SK-N-MC (cell line): ENCODE data around the gene SDC3.

Source experiments
- DNase-seq: peaks from one replicate; pipeline ENCODE4 v3.0.0-alpha.2; 2011; ENCODE audit warnings: low read depth, low spot score
- H3K27ac ChIP-seq: fragments of 200-600 bp; sonication (generic); 2 replicates; pipeline ENCODE4 v1.5.1; 2016; ENCODE audit warnings: mixed run types
- H3K36me3 ChIP-seq: fragments of 200-600 bp; sonication (generic); 2 replicates; pipeline ENCODE4 v1.6.1; 2017; ENCODE audit warnings: antibody characterized with exemption, low read length, mixed read lengths; ENCODE audit not compliant: insufficient read depth
- H3K4me3 ChIP-seq: fragments of 200-600 bp; sonication (generic); 2 replicates; pipeline ENCODE4 v1.5.1; 2016
- H3K9ac ChIP-seq: fragments of 200-600 bp; sonication (generic); 2 replicates; pipeline ENCODE4 v1.8.0; 2017; ENCODE audit warnings: mixed run types, mixed read lengths; ENCODE audit not compliant: insufficient read length
- H3K9me3 ChIP-seq: fragments of 200-600 bp; sonication (generic); 2 replicates; pipeline ENCODE4 v1.6.1; 2017; ENCODE audit warnings: low read depth, mild to moderate bottlenecking, antibody characterized with exemption, low read length, moderate library complexity, mixed read lengths
- EZH2 ChIP-seq: fragments of 200-600 bp; sonication (generic); IDR thresholded peaks from one replicate; pipeline ENCODE4 v1.6.1; 2017; ENCODE audit warnings: antibody characterized with exemption
- FOXP2 ChIP-seq: optimal IDR thresholded peaks from 2 replicates; pipeline ENCODE3; 2011; ENCODE audit warnings: mild to moderate bottlenecking, moderate library complexity; ENCODE audit not compliant: insufficient read depth; ENCODE audit errors: extremely low read length, control extremely low read depth
- POLR2AphosphoS5 ChIP-seq: IDR thresholded peaks from 2 replicates; pipeline ENCODE4 v1.6.1; 2012; ENCODE audit warnings: mild to moderate bottlenecking, low read depth, low read length, borderline replicate concordance

Gene SDC3

DNA sequence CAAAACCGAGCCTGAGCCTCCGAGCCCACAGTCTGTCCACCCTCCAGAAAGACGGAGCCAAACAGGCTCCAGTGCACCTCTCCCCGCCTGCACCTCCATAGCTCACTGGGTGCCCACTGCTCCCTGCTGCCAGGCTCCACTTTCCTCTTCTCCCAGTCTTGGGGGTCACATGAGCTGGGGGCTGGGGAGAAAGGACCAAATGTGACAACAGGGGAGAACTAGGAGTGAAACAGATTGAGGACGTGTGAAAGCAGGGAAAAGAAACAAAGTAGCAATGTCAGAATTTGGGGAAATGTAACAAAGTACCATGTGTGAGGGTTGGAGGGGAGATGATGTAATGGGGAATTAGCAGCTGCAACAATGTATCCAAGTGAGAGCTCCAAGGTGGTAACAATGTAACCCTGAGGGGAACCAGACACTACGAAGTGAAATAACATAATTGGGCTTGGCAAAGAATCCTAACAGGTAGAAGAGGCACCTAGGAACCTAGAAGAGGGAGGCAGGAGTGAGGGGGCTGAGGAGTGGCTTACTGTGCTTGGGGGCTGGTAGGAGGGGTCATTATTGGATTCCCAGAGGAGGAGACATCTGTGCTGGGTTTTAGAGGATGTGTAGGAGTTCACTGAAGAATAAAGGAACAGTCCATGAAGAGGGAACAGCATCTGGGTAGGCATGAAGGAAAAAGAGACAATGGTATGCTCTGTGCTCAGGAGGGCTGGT, 12.5 kb downstream of the SDC3 start:
- H3K27ac ChIP-seq, result no peak overlapping the region
- DNase-seq, result no peak
- no peaks in the 10 kb centered on the region for H3K9me3 ChIP-seq
- TF ChIP-seq EZH2 (no peak), POLR2AphosphoS5 (no peak), FOXP2 (no peak)
- no peaks in the 10 kb centered on the region for H3K36me3 ChIP-seq
- H3K4me3 ChIP-seq, result no peak overlapping the region
- H3K9ac ChIP-seq, result no peak overlapping the region

- DNase-seq, result no peak
Measured at GRCh38 chr1:30895382-30895943, 13.1 kb downstream of the SDC3 start.

DNA sequence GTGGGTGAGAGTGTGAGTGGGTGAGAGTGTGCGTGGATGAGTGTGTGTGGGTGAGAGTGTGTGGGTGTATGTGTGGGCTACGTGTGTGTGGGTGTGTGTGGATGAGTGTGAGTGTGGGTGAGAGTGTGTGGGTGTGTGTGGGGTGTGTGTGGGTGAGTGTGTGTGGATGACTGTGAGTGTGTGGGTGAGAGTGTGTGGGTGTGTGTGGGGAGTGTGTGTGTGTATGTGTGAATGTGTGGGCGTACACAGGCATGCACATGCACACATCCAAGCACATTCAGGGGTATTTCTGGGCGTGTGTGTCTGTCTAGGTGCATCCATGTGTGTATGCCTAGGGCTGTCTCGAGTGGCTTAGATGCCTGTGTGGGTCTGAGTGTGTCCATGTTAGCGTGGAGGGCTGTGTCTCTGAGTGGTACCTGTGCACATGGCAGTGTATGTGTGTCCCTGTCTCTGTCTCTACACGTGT, 14.0 kb downstream of the SDC3 start:
- Histone ChIP-seq H3K36me3 (no peaks in the 10 kb centered on the region), H3K27ac (no peak overlapping the region), H3K9ac (no peak overlapping the region), H3K4me3 (no peak overlapping the region), H3K9me3 (no peaks in the 10 kb centered on the region)
- no peak for DNase-seq
- no peak for TF ChIP-seq FOXP2
- TF ChIP-seq POLR2AphosphoS5, result no peak
- no peak for TF ChIP-seq EZH2

More at GRCh38 chr1:30895382-30895943, 13.1 kb downstream of the SDC3 start:
- H3K9me3 ChIP-seq, result no peaks in the 10 kb centered on the region
- no peak overlapping the region for H3K9ac ChIP-seq
- no peak overlapping the region for H3K27ac ChIP-seq
- H3K36me3 ChIP-seq, result no peaks in the 10 kb centered on the region
- no peak for TF ChIP-seq FOXP2
- no peak overlapping the region for H3K4me3 ChIP-seq

GRCh38 chr1:30893776-30894507, 14.6 kb downstream of the SDC3 start:
- no peak overlapping the region for H3K9ac ChIP-seq

GRCh38 chr1:30892671-30893073, 15.9 kb downstream of the SDC3 start:
- no peak for DNase-seq
- Histone ChIP-seq H3K27ac (no peak overlapping the region), H3K9me3 (no peaks in the 10 kb centered on the region), H3K36me3 (no peaks in the 10 kb centered on the region), H3K9ac (no peak overlapping the region), H3K4me3 (no peak overlapping the region)
- TF ChIP-seq FOXP2, result no peak
- TF ChIP-seq EZH2, result no peak
- no peak for TF ChIP-seq POLR2AphosphoS5

More at GRCh38 chr1:30893776-30894507, 14.6 kb downstream of the SDC3 start:
- Histone ChIP-seq H3K4me3 (no peak overlapping the region), H3K36me3 (no peaks in the 10 kb centered on the region), H3K9me3 (no peaks in the 10 kb centered on the region), H3K27ac (no peak overlapping the region)
- DNase-seq, result no peak
- TF ChIP-seq EZH2 (no peak), FOXP2 (no peak), POLR2AphosphoS5 (no peak)

DNA sequence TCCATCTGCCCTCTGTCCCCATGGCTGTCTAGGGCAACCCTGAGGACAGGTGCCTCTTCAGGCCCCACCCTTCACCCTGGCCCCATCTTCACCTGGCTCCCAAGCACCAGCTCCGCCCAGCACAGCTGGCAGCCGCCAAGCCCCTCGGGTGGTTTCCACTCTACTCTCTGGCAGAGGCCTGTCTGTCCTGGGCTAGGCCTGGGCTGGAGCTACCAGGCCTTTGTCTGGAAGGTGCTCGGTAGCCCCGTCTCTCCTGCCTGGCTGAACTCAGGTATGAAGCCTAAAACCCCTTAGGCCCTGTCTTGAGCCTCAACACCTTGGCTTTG, 17.4 kb downstream of the SDC3 start:
- no peak for TF ChIP-seq POLR2AphosphoS5
- no peak for TF ChIP-seq EZH2
- no peak for TF ChIP-seq FOXP2
- Histone ChIP-seq H3K9ac (no peak overlapping the region), H3K27ac (no peak overlapping the region), H3K4me3 (no peak overlapping the region), H3K9me3 (no peaks in the 10 kb centered on the region), H3K36me3 (no peaks in the 10 kb centered on the region)
- DNase-seq, result no peak

- Histone ChIP-seq H3K36me3 (no peaks in the 10 kb centered on the region), H3K9me3 (no peaks in the 10 kb centered on the region), H3K4me3 (no peak overlapping the region), H3K9ac (no peak overlapping the region), H3K27ac (no peak overlapping the region)
- DNase-seq, result no peak
- TF ChIP-seq EZH2 (no peak), POLR2AphosphoS5 (no peak), FOXP2 (no peak)
Measured at GRCh38 chr1:30890502-30891226, 17.9 kb downstream of the SDC3 start.

DNA sequence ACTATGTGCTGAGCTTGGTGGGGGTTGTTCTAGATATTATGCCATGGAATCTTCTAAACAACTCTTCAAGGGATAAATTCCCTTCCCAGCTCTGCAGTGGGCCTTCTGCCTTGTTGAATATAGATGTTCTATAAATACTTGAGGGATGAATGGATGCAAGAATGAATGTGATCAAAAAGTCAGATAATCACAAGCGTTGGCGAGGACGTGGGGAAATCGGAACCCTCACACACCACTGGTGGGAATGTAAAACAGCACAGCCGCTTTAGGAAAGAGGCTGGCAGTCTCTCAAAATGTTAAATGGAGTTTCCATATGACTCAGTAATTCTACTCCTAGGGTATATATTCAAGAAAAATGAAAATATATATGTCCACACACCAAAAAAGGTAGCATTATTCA, 19.0 kb downstream of the SDC3 start:
- DNase-seq, result no peak
- Histone ChIP-seq H3K4me3 (no peak overlapping the region), H3K27ac (no peak overlapping the region), H3K9me3 (no peaks in the 10 kb centered on the region), H3K36me3 (no peaks in the 10 kb centered on the region), H3K9ac (no peak overlapping the region)
- no peak for TF ChIP-seq FOXP2
- TF ChIP-seq POLR2AphosphoS5, result no peak
- TF ChIP-seq EZH2, result no peak
